HCT116 (cell line): ENCODE data around the gene CCDC195. TPM values are rescaled to one million over a fixed set of nuclear protein-coding genes. Genes with fewer than 3 reads are reported as not detected.

Experiments used
- ATAC-seq: fragments of 200-7000 bp; cut with Tn5 transposase; 2 replicates; pipeline ENCODE4 v1.9.1; 2020; ENCODE audit warnings: mild to moderate bottlenecking, moderate library complexity
- BruUV-seq: library from RNA; stranded (reverse); fragments of 400-500 nt; replicated peaks from 2 replicates; lab custom pipeline; 2021; lab: Mats Ljungman, UMichigan
- CTCF ChIA-PET: fragments of 300-600 bp; sonication (Branson Sonifier 250); formaldehyde crosslinking; loops from one replicate; lab custom pipeline; 2021; ENCODE audit warnings: antibody characterized with exemption; lab: Charles Lee
- POLR2A ChIA-PET: fragments of 300-600, 350-600 bp; sonication (Branson Sonifier 250); formaldehyde crosslinking; loops from one replicate; lab custom pipeline; 2021; ENCODE audit warnings: antibody characterized with exemption; lab: Charles Lee
- RAD21 ChIA-PET, 2 experiments: fragments of 300-600 bp; sonication (Branson Sonifier 250); formaldehyde crosslinking; loops; one replicate each; lab custom pipeline; 2023; ENCODE audit warnings: low total read pairs in 2 of 2; ENCODE audit not compliant: uncharacterized antibody in 2 of 2, unreplicated experiment in 2 of 2, low non-redundant PET in 1 of 2; lab: Charles Lee
- DNase-seq: peaks from one replicate; pipeline ENCODE4 v3.0.0-alpha.2; 2010; ENCODE audit warnings: low read depth, low spot score
- H2AFZ ChIP-seq: fragments of 200-600 bp; shearing (Covaris generic), sonication (generic); 2 replicates; pipeline ENCODE4 v1.6.1; 2017; ENCODE audit warnings: low read depth, mixed run types, mixed read lengths, antibody characterized with exemption, low read length; ENCODE audit not compliant: poor library complexity, severe bottlenecking
- H3K27ac ChIP-seq: 2 replicates; pipeline ENCODE4 v1.5.1; 2012; ENCODE audit warnings: low read depth, low read length
- H3K27me3 ChIP-seq: fragments of 200-600 bp; sonication (generic); 2 replicates; pipeline ENCODE4 v1.6.1; 2016; ENCODE audit warnings: mixed run types, low read length, mixed read lengths; ENCODE audit not compliant: insufficient read depth
- H3K36me3 ChIP-seq, 2 experiments: fragments of 200-500 bp in 1 of 2; fragments of 200-600 bp in 1 of 2; sonication (Bioruptor generic) in 1 of 2; sonication (generic) in 1 of 2; 2 replicates each; pipeline versions ENCODE4 v1.5.1 to v1.6.1; 2014 to 2016; ENCODE audit warnings: low read length in 2 of 2, inconsistent platforms in 1 of 2, mixed read lengths in 1 of 2, mixed run types in 1 of 2; ENCODE audit not compliant: insufficient read depth in 2 of 2, control insufficient read depth in 1 of 2
- H3K4me1 ChIP-seq, 2 experiments: fragments of 200-600 bp in 1 of 2; sonication (generic) in 1 of 2; 2 replicates each; pipeline versions ENCODE4 v1.5.1 to v1.6.1; 2012 to 2017; ENCODE audit warnings: low read length in 2 of 2, inconsistent platforms in 1 of 2, mild to moderate bottlenecking in 1 of 2, mixed read lengths in 1 of 2, mixed run types in 1 of 2, moderate library complexity in 1 of 2; ENCODE audit not compliant: insufficient read depth in 2 of 2, control insufficient read depth in 1 of 2
- H3K4me2 ChIP-seq: fragments of 200-600 bp; sonication (generic); 2 replicates; pipeline ENCODE4 v1.6.1; 2017; ENCODE audit warnings: mixed run types, low read length, mixed read lengths
- H3K4me3 ChIP-seq, 2 experiments: fragments of 200-600 bp in 1 of 2; sonication (generic) in 1 of 2; replicated peaks in 1 of 2; 2 replicates each; pipeline ENCODE4 v1.5.1; 2011 to 2016; ENCODE audit warnings: low read length in 2 of 2, control low read depth in 1 of 2, low read depth in 1 of 2, mild to moderate bottlenecking in 1 of 2, mixed read lengths in 1 of 2, mixed run types in 1 of 2
- H3K79me2 ChIP-seq: fragments of 200-600 bp; sonication (generic); 2 replicates; pipeline ENCODE4 v1.6.1; 2017; ENCODE audit warnings: mild to moderate bottlenecking, mixed run types, low read length, moderate library complexity, mixed read lengths; ENCODE audit not compliant: insufficient read depth
- H3K9ac ChIP-seq: fragments of 200-600 bp; sonication (generic); 2 replicates; pipeline ENCODE4 v1.6.1; 2016; ENCODE audit warnings: low read length, mixed read lengths
- H3K9me2 ChIP-seq: fragments of 200-600 bp; sonication (generic), shearing (Covaris generic); 2 replicates; pipeline ENCODE4 v1.6.1; 2017; ENCODE audit warnings: mixed run types, mild to moderate bottlenecking, moderate library complexity; ENCODE audit not compliant: insufficient read depth
- H3K9me3 ChIP-seq, 2 experiments: fragments of 200-500 bp in 1 of 2; fragments of 200-600 bp in 1 of 2; sonication (Bioruptor generic) in 1 of 2; sonication (generic) in 1 of 2; 2 replicates each; pipeline ENCODE4 v1.6.1; 2014 to 2017; ENCODE audit warnings: low read length in 2 of 2, mixed read lengths in 2 of 2, inconsistent platforms in 1 of 2, low read depth in 1 of 2, mild to moderate bottlenecking in 1 of 2, mixed run types in 1 of 2, moderate library complexity in 1 of 2; ENCODE audit not compliant: control insufficient read depth in 1 of 2, insufficient read depth in 1 of 2
- H4K20me1 ChIP-seq: fragments of 200-600 bp; sonication (generic), shearing (Covaris generic); 2 replicates; pipeline ENCODE4 v1.6.1; 2017; ENCODE audit warnings: mixed run types, mild to moderate bottlenecking, moderate library complexity; ENCODE audit not compliant: insufficient read depth
- CBX3 ChIP-seq: IDR thresholded peaks from 2 replicates; pipeline ENCODE4 v1.6.1; 2012; ENCODE audit warnings: low read depth
- CEBPB ChIP-seq: IDR thresholded peaks from 2 replicates; pipeline ENCODE4 v1.6.1; 2012; ENCODE audit warnings: low read depth
- EGR1 ChIP-seq: IDR thresholded peaks from 2 replicates; pipeline ENCODE4 v1.6.1; 2012; ENCODE audit warnings: low read depth
- EZH2phosphoT487 ChIP-seq: fragments of 200-600 bp; IDR thresholded peaks from 2 replicates; pipeline ENCODE4 v1.6.1; 2018; ENCODE audit warnings: antibody characterized with exemption, borderline replicate concordance
- FOSL1 ChIP-seq: IDR thresholded peaks from 2 replicates; pipeline ENCODE4 v1.6.1; 2012; ENCODE audit warnings: low read depth
- JUND ChIP-seq: IDR thresholded peaks from 2 replicates; pipeline ENCODE4 v1.6.1; 2012
- RAD21 ChIP-seq: IDR thresholded peaks from 2 replicates; pipeline ENCODE4 v1.6.1; 2012; ENCODE audit warnings: low read depth, mild to moderate bottlenecking
- SIN3A ChIP-seq: IDR thresholded peaks from 2 replicates; pipeline ENCODE4 v1.6.1; 2012; ENCODE audit warnings: low read depth
- SP1 ChIP-seq: IDR thresholded peaks from 2 replicates; pipeline ENCODE4 v1.6.1; 2012; ENCODE audit warnings: low read depth
- SRF ChIP-seq: IDR thresholded peaks from 2 replicates; pipeline ENCODE4 v1.6.1; 2012; ENCODE audit warnings: low read depth
- TCF7L2 ChIP-seq: IDR thresholded peaks from 2 replicates; pipeline ENCODE4 v1.7.0; 2011; ENCODE audit warnings: borderline replicate concordance, inconsistent platforms; ENCODE audit not compliant: insufficient read depth, insufficient read length; ENCODE audit errors: extremely low read depth
- YY1 ChIP-seq: IDR thresholded peaks from 2 replicates; pipeline ENCODE4 v1.6.1; 2011; ENCODE audit warnings: low read length, low read depth, moderate library complexity, mild to moderate bottlenecking; ENCODE audit not compliant: insufficient replicate concordance; ENCODE audit errors: extremely low read depth
- ZNF274 ChIP-seq: fragments of 200-500 bp; sonication (Bioruptor generic); IDR thresholded peaks from 2 replicates; pipeline ENCODE4 v1.6.1; 2014; ENCODE audit warnings: mild to moderate bottlenecking, low read depth, low read length, inconsistent platforms
- intact Hi-C: fragments of 100-400 bp; cut with micrococcal nuclease; formaldehyde crosslinking; loops from 2 replicates; pipeline ENCODE4 v1.10.0; 2022
- total RNA-seq: library from RNA; stranded (reverse); gene quantifications from one replicate; pipeline ENCODE4 v1.2.1, GENCODE V29; 2021; ENCODE audit not compliant: unreplicated experiment
- TF ChIP-seq, protein P1 (sequence below): IDR thresholded peaks from 2 replicates; pipeline ENCODE4 v1.6.1; 2012
- TF ChIP-seq, protein P2 (sequence below): IDR thresholded peaks from 2 replicates; pipeline ENCODE4 v1.6.1; 2011; ENCODE audit warnings: mild to moderate bottlenecking, low read length, moderate library complexity; ENCODE audit not compliant: insufficient replicate concordance; ENCODE audit errors: extremely low read depth

The CCDC195 gene
- total RNA-seq, 1 experiment from 2014 or later = not detected

DNA sequence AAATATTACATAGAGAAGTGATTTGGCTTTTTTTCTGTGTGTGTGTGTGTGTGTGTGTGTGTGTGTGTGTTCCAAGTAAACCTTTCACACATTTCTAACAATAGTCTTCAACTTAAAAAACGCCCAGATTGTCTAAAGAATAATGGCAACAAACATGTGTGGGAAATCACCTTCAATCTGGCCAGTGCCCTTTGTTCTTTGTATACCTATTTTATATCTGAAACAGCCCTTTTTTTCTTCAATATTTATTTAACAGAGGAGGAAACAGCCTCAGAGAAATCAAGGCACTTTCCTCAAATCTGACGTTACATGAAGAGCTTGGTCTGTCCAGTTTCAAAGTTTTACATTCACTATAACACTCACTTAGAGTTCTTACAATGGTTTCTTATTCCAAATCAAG is 25.3 kb downstream of the CCDC195 start:
- no peaks in the 10 kb centered on the region for H3K27me3 ChIP-seq
- ChIA-PET POLR2A (no interaction called here), CTCF (no interaction called here), RAD21 (no interaction called here)
- no peaks in the 10 kb centered on the region for H3K9me3 ChIP-seq
- ATAC-seq (no peak), DNase-seq (no peak)
- no peak overlapping the region for H3K9ac ChIP-seq
- BruUV-seq = no TSS peak
- no peaks in the 10 kb centered on the region for H3K4me1 ChIP-seq
- H3K9me2 ChIP-seq = no peaks in the 10 kb centered on the region
- no peak overlapping the region for H3K4me2 ChIP-seq
- no peaks in the 10 kb centered on the region for H4K20me1 ChIP-seq
- TF ChIP-seq SIN3A (no peak), ZNF274 (no peak), CEBPB (no peak), EGR1 (no peak), FOSL1 (no peak), CBX3 (no peak), SP1 (no peak), SRF (no peak), RAD21 (no peak), YY1 (no peak), JUND (no peak), EZH2phosphoT487 (no peak)
- TF ChIP-seq, protein P1, sequence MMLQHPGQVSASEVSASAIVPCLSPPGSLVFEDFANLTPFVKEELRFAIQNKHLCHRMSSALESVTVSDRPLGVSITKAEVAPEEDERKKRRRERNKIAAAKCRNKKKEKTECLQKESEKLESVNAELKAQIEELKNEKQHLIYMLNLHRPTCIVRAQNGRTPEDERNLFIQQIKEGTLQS = no peak
- no peak overlapping the region for H3K27ac ChIP-seq
- H2AFZ ChIP-seq = no peak overlapping the region
- no peaks in the 10 kb centered on the region for H3K36me3 ChIP-seq
- intact Hi-C loops = no loop called here
- H3K4me3 ChIP-seq = no peak overlapping the region
- H3K79me2 ChIP-seq = no peaks in the 10 kb centered on the region

DNA sequence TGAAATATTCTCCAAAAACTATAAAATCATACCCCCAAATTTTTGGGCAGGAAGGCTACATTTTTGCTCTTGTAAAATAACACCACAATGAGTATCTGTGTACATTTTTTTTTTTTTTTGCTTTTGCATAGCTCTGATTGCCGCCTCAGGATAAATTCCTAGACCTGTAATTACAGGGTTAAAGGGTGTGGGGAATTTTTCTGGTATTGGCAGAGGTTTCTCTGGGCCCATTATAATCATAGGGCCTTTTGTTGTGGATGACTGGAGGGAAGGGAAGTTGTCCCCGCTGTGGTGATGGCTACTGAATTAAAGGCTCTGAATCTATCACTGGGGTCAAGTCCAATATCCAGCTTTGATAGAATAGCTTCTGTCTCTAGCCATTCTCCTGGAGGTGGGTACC is 26.6 kb downstream of the CCDC195 start:
- Histone ChIP-seq H3K27ac (no peak overlapping the region), H3K4me3 (no peak overlapping the region), H3K36me3 (no peaks in the 10 kb centered on the region), H3K9me2 (no peaks in the 10 kb centered on the region), H3K4me1 (no peaks in the 10 kb centered on the region), H4K20me1 (no peaks in the 10 kb centered on the region), H3K27me3 (no peaks in the 10 kb centered on the region), H3K79me2 (no peaks in the 10 kb centered on the region), H2AFZ (peak overlapping the region; percentile 12), H3K9ac (no peak overlapping the region), H3K4me2 (no peak overlapping the region), H3K9me3 (no peaks in the 10 kb centered on the region)
- no TSS peak for BruUV-seq
- ChIA-PET POLR2A (interaction anchor here (1.1 kb wide), 1 partner anchor 11 kb away, joined by 4 read pairs; no protein-coding TSS in a partner anchor), CTCF (no interaction called here), RAD21 (interaction anchor here in 1 of 2 experiments (0.7 kb wide), 1 partner anchor 17 kb away, joined by 4 read pairs; no protein-coding TSS in a partner anchor)
- DNase-seq (no peak), ATAC-seq (no peak)
- intact Hi-C loops = no loop called here
- TF ChIP-seq FOSL1 (no peak), CBX3 (no peak), ZNF274 (no peak), SRF (no peak), JUND (no peak), TCF7L2 (no peak)
- TF ChIP-seq, protein P2, sequence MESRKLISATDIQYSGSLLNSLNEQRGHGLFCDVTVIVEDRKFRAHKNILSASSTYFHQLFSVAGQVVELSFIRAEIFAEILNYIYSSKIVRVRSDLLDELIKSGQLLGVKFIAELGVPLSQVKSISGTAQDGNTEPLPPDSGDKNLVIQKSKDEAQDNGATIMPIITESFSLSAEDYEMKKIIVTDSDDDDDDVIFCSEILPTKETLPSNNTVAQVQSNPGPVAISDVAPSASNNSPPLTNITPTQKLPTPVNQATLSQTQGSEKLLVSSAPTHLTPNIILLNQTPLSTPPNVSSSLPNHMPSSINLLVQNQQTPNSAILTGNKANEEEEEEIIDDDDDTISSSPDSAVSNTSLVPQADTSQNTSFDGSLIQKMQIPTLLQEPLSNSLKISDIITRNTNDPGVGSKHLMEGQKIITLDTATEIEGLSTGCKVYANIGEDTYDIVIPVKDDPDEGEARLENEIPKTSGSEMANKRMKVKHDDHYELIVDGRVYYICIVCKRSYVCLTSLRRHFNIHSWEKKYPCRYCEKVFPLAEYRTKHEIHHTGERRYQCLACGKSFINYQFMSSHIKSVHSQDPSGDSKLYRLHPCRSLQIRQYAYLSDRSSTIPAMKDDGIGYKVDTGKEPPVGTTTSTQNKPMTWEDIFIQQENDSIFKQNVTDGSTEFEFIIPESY = no peak
- TF ChIP-seq, protein P1 = no peak
